H1 (cell line): Measurements from ENCODE around the gene GOLGA8J.
"Not testable (repeated sequence)": the region's sequence is repeated elsewhere in the genome, so short reads cannot be mapped to it uniquely, and the experiment has no call there.

Experiments used
- CEBPB ChIP-seq: IDR thresholded peaks from 2 replicates; pipeline ENCODE4 v1.6.1; 2012; ENCODE audit warnings: low read depth, low read length
- EGR1 ChIP-seq: IDR thresholded peaks from 2 replicates; pipeline ENCODE4 v1.6.1; 2011; ENCODE audit warnings: low read depth, low read length, borderline replicate concordance
- POLR2A ChIP-seq, 2 experiments: IDR thresholded peaks; 1 replicate in 1 of 2; 2 replicates in 1 of 2; pipeline ENCODE4 v1.6.1; 2011; ENCODE audit warnings: low read depth in 2 of 2, low read length in 2 of 2, mild to moderate bottlenecking in 2 of 2; ENCODE audit errors: control extremely low read depth in 1 of 2
- RAD21 ChIP-seq, 2 experiments: IDR thresholded peaks in 1 of 2; conservative IDR thresholded peaks in 1 of 2; 2 replicates each; pipeline ENCODE4 v1.6.1; 2011; ENCODE audit warnings: low read depth in 2 of 2, low read length in 2 of 2, improper control_type of control experiment in 1 of 2, inconsistent platforms in 1 of 2, mild to moderate bottlenecking in 1 of 2, moderate library complexity in 1 of 2
- RFX5 ChIP-seq: IDR thresholded peaks from 2 replicates; pipeline ENCODE4 v1.6.1; 2011; ENCODE audit warnings: low read depth, low read length, improper control_type of control experiment, borderline replicate concordance
- SAP30 ChIP-seq: fragments of 300-600 bp; sonication (generic); IDR thresholded peaks from 2 replicates; pipeline ENCODE4 v1.7.1; 2012; ENCODE audit warnings: low read length, moderate library complexity, mild to moderate bottlenecking, inconsistent platforms; ENCODE audit not compliant: insufficient read depth, insufficient replicate concordance
- SP1 ChIP-seq: IDR thresholded peaks from 2 replicates; pipeline ENCODE4 v1.6.1; 2011; ENCODE audit warnings: low read depth, low read length
- TF ChIP-seq, protein P1 (sequence below), 3 experiments: IDR thresholded peaks; 1 replicate in 2 of 3; 2 replicates in 1 of 3; pipeline versions ENCODE4 v1.5.1 to v1.6.1; 2011; ENCODE audit warnings: low read length in 3 of 3, mild to moderate bottlenecking in 3 of 3, inconsistent platforms in 2 of 3, low read depth in 1 of 3, moderate library complexity in 1 of 3; ENCODE audit not compliant: insufficient read depth in 1 of 3; ENCODE audit errors: control extremely low read depth in 1 of 3
- TF ChIP-seq, protein P2 (sequence below): IDR thresholded peaks from 2 replicates; pipeline ENCODE4 v1.6.1; 2011; ENCODE audit warnings: low read depth, mild to moderate bottlenecking, low read length; ENCODE audit not compliant: insufficient read depth

DNA sequence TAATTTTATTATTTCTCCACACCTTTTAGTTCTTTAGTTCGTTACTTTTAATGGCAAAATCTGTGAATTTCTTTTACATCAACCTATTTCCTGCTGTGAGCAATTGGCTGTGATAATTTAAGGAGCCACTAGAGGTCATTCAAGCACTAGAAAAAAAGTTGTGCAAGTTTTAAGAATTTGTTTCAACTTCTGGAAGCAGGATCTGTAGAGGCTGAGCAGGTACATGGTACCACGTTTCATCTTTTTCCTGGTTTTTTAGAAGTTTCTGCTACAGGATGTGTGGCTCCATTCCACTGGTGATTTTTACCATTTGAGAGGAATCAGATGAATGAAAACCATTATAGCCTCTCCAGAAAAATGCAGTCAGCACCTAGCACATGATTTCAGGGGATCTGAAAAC, 47.3 kb downstream of the GOLGA8J start:
- TF ChIP-seq, protein P1, sequence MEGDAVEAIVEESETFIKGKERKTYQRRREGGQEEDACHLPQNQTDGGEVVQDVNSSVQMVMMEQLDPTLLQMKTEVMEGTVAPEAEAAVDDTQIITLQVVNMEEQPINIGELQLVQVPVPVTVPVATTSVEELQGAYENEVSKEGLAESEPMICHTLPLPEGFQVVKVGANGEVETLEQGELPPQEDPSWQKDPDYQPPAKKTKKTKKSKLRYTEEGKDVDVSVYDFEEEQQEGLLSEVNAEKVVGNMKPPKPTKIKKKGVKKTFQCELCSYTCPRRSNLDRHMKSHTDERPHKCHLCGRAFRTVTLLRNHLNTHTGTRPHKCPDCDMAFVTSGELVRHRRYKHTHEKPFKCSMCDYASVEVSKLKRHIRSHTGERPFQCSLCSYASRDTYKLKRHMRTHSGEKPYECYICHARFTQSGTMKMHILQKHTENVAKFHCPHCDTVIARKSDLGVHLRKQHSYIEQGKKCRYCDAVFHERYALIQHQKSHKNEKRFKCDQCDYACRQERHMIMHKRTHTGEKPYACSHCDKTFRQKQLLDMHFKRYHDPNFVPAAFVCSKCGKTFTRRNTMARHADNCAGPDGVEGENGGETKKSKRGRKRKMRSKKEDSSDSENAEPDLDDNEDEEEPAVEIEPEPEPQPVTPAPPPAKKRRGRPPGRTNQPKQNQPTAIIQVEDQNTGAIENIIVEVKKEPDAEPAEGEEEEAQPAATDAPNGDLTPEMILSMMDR (IDR thresholded peaks at IDR 0.05; ENCODE audit: control extremely low read depth in 1 of 3, insufficient read depth in 1 of 3, low read depth in 1 of 3, low read length in 3 of 3) = not testable (repeated sequence)
- not testable (repeated sequence) for TF ChIP-seq RFX5; POLR2A (IDR thresholded peaks at IDR 0.05; ENCODE audit: control extremely low read depth in 1 of 2, low read depth in 2 of 2, low read length in 2 of 2); SAP30; CEBPB; SP1; EGR1
- TF ChIP-seq, protein P2, sequence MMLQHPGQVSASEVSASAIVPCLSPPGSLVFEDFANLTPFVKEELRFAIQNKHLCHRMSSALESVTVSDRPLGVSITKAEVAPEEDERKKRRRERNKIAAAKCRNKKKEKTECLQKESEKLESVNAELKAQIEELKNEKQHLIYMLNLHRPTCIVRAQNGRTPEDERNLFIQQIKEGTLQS = not testable (repeated sequence)
- TF ChIP-seq RAD21 (IDR thresholded peaks at IDR 0.05 in 1 of 2, conservative IDR thresholded peaks at IDR 0.05 in 1 of 2; ENCODE audit: low read depth in 2 of 2, low read length in 2 of 2) = 0 out of 4 replicates have a peak, but pooled peaks of 1 of the 2 experiments have one; percentile 1
